Activated CD8-positive, alpha-beta memory T cell treated with anti-CD3 and anti-CD28 coated beads, Interleukin-2, amount 50 U/mL, for 24 hours (primary cell): ENCODE measurements around the gene SASS6.
A peak's percentile ranks its signal among the peaks of the same experiment; 100 is the strongest.

Experiments used
- DNase-seq: peaks from one replicate; pipeline ENCODE4 v3.0.0-alpha.2; 2020; ENCODE audit errors: extremely low read depth

SASS6 gene

GRCh38 chr1:100045206-100045605, 87.5 kb downstream of the SASS6 start:
- DNase-seq = no peak

- no peak for DNase-seq
These were observed 93.1 kb downstream of the SASS6 start for GRCh38 chr1:100039591-100039990.

GRCh38 chr1:100038660-100039287, 94.0 kb downstream of the SASS6 start:
- DNase-seq = peak; percentile 64

- DNase-seq = peak; percentile 63
These were observed 94.6 kb downstream of the SASS6 start for GRCh38 chr1:100037927-100038659.

- DNase-seq = no peak
These were observed 95.1 kb downstream of the SASS6 start for GRCh38 chr1:100037656-100037926.

- no peak for DNase-seq
These were observed 95.7 kb downstream of the SASS6 start for GRCh38 chr1:100036718-100037655.

GRCh38 chr1:100035214-100035613, 97.5 kb downstream of the SASS6 start:
- no peak for DNase-seq

- no peak for DNase-seq
These were observed 98.3 kb downstream of the SASS6 start for GRCh38 chr1:100034470-100034869.
